NOMO-1 treated with dmso at 0.1 percent for 144 hours (cell line): ENCODE data around the gene BEST2.
A peak's percentile ranks its signal among the peaks of the same experiment; 100 is the strongest.
"Not testable (repeated sequence)": the region's sequence is repeated elsewhere in the genome, so short reads cannot be mapped to it uniquely, and the experiment has no call there.

Source experiments
- DNase-seq: peaks from one replicate; lab custom pipeline; 2025; ENCODE audit not compliant: unreplicated experiment; lab: John Stamatoyannopoulos, UW

BEST2 gene

DNA sequence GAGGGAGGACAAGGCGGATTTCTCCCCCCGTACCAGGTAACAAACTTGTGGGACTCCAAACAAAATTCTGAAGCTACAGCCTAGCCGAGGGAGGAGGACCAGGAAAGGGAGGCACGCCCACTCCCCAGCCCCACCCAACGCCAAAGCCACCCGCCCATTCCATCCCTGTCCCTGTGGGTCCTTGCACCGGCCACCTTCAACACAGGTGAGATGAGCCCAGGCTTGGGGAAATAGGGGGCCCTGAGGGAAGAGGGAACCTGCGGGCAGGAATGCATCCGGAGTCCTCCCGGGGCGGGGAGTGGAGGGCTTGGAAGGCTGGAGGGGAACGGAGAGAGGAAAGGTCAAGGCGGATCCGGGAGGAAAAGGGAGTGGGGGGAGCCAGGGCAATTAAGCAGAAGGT, at the start of gene BEST2:
TSS of gene BEST2 (plus strand) at position 157 of the 400 bp plus-strand sequence. CDS start 802 bp downstream, outside the sequence.
- DNase-seq: no peak

DNA sequence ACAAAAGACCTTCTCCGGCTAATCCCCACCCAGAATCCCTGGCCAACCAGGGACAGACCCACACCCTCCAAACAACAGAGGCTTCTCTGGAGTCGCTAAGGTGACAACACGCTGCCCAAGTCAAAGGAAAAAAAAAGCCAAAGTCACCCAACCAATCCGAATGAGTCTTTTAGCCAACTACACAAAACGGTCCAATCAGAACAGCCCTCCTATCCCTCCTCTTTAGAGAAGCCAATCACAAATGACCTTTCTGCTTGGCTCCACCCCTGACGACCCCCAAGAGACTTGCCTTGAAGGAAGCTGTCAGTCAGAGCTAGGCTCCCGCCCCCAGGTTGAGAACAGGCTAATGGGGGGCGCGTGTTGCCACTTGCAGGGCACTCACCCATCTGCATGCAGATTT, 48.5 kb upstream of the BEST2 start:
- no peak for DNase-seq

DNA sequence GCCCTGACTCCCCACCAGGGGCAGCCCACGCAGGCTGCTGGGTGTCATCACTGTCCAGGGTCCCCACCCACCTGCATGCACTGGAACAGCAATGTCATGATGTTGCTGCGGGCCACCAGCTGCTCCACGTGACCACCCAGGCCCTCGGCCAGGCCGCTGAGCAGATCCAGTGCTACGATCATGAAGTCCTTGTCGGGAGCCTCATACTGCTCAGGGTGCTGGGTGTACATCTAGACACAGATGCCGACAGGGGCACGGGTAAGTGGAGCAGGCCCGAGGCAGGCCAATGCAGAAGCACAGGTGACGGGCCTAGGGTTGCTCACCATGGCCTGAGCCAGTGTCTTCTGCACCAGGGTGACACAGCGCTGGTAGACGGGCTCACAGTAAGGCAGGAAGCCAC, 46.4 kb upstream of the BEST2 start:
- no peak for DNase-seq

DNA sequence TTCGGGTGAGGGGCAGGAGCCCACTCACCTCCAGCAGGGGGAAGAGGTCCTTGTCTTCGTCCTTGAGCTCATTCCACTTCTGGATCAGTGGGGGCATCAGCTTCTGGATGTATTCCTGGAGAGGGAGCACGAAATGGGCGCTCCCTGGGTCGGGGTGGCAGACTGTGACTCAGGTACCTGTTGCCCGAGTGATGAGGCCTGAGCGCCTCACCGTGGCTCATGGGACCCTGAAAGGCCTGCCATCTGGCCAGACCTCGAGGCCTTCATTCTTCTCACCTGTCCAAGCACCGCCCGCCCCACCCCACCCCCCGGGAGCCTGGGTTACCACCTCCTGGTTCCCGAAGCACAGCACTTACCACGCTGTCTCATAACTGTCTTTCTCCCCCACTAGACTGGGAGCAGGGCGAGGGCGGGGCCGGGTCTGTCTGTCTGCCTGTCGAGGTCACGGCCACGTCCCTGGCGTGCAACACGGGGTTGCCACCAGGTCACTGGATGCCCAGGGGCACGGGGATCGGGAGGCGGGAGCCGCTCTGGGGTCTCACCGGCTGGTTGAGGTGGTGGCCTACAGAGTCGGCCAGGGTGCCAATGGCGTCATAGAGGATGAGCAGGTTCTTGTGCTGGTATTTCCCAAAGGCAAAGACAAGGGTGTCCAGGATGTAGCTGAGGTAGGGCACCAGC, 45.8 kb upstream of the BEST2 start:
- no peak for DNase-seq

DNA sequence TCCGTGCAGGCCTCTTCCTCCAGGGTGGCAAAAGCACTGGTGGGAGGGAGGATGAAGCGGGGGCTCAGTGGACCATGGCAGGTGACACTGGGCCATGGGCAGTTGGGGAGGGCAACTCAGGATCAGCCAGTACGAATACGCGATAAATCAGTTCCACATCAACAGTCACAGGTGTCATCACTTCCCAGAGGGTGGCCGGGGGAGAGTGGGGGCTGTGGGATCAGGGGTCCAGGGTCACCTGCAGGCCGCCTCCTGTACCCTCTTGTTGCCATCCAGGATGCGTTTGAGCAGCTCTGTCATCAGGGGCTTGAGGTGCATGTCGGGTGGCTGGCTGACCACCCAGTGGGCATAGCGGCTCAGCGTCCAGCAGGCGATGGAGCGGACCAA, 45.3 kb upstream of the BEST2 start:
- DNase-seq: no peak

DNA sequence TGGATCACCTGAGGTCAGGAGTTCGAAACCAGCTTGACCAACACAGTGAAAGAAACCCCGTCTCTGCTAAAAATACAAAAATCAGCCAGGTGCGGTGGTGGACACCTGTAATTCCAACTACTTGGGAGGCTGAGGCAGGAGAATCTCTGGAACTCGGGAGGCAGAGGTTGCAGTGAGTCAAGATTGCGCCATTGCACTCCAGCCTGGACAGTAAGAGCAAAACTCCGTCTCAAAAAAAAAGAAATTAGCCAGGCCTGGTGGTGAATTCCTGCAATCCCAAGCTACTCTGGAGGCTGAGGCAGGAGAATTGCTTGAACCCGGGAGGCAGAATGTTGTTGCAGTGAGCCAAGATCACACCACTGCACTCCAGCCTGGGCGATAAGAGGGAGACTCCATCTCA, 43.0 kb upstream of the BEST2 start:
- no peak for DNase-seq

DNA sequence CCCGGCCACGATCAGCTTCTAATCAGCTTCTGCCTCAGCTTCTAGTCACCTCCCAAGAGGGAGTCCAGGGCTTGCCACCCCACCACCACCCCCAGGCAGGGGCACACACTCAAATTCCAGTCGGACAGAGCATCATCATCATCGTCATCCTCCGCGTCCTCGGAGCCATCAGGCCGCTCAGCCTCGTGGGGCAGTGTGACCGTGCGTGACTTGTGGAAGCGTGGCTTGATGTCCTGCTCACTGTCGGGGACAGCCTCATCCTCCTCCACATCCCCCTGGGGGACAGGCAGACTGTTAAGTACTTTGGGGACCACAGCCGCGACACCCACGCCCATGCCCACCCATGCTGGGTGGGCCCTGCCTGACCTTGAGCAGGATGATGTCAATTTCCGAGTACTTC, 40.4 kb upstream of the BEST2 start:
- no peak for DNase-seq

DNA sequence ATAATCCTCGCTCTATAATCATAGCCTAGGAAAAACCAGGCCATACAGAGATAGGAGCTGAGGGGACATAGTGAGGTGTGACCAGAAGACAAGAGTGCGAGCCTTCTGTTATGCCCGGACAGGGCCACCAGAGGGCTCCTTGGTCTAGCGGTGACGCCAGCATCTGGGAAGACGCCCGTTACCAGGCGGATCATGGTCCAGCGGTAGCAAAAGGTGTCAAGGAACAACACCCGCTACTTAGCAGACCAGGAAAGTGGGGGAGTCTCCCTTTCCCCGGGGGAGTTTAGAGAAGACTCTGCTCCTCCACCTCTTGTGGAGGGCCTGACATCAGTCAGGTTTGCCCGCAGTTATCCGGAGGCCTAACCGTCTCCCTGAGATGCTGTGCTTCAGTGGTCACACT, 39.5 kb upstream of the BEST2 start:
- DNase-seq: not testable (repeated sequence)

DNA sequence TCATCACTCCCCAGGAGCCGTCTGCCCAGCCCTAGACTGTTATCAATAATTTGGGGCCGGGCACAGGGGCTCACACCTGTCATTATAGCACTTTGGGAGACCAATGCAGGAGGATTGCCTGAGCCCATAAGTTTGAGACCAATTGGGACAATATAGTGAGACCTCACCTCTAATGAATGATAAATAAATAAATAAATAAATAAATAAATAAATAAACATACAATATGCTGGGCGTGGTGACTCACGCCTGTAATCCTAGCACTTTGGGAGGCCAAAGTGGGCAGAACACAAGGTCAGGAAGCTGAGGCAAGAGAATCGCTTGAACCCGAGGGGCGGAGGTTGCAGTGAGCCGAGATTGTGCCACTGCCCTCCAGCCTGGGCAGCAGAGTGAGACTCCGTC, 38.3 kb upstream of the BEST2 start:
- not testable (repeated sequence) for DNase-seq

DNA sequence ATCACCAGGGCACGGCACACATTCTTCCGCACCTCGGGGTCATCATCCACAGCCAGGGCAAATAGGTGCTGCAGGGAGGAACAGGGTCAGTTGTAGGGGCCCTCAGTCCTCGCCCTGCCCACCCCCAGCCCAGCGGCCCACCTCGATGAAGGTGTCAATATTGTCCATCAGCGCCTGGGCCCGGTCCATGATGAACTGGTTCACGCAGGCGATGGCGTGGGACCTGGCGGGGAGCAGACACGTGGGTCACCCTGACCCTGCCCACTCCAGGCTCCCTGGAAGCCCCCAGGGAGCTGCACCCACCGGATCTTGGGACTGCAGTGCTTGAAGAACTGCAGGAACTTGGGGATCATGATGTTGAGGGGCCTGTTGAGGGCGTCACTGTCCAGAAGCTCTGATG, 36.5 kb upstream of the BEST2 start:
- no peak for DNase-seq

DNA sequence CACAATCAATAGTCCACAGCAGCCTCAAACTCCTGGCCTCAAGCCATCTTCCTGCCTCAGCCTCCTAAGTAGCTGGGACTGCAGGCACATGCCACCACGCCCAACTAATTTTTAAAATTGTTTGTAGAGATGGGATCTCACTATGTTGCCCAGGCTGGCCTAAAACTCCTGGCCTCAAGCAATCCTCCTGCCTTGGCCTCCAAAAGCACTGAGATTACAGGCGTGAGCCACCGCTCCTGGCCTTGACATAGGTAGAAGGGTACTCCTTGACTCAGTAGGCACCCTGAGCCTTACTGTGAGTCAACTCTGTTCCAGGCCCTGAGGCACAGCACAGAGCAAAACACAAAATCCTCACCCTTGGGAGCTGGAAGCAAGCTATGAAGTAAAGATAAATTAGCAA, 35.7 kb upstream of the BEST2 start:
- no peak for DNase-seq

DNA sequence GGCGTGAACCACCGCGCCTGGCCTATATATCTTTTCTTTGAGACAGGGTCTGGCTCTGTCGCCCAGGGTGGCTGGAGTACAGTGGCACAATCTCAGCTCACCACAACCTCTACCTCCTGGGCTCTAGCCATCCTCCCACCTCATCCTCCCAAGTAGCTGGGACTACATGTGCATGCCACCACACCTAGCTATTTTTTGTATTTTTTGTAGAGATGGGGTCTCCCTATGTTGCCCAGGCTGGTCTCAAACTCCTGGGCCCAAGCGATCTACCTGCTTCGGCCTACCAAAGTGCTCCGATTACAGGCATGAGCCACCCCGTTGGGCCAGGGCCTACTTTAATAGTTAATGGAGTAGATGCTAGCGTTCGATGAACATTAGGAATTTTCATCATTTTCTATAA, 31.3 kb upstream of the BEST2 start:
- DNase-seq: no peak

DNA sequence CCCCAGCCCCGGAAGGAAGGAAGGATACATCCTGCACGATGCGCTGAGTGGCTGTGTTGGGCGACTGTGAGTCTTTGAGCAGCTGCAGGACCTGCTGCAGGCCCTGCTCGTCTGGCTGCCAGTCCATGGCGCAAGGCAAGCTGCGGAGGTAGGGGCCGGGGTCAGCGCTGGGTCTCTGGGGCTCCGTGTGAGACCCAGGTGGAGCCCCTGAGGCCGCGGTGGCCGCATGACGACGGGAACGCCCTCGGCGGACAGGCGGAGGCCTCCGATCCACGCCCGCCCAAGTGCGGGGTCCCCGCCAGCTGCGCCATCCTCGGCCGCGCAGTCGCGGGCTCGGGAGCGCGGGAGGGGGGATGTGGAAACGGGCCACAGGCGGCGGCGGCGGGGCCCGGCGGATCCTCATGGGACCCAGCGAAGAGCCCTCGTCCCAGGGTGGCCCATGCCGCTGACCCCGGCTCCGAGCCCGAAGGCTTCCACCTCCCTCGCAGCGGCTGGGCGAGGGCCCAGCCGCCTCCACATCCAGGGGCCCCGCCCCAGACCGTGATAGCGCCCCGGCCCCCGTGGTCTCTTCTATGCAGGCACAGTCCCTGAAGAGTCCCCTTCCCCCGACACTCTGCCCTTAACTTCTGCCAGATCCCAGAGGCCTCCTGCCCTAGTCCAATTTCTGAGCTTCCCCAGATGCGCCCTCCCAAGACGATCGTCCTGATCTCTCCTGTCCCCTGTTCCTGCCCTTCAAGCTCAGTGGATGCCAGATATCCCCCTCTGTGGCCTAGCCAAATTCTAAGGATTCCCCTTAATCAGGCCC, 30.5 kb upstream of the BEST2 start:
- DNase-seq: no peak

DNA sequence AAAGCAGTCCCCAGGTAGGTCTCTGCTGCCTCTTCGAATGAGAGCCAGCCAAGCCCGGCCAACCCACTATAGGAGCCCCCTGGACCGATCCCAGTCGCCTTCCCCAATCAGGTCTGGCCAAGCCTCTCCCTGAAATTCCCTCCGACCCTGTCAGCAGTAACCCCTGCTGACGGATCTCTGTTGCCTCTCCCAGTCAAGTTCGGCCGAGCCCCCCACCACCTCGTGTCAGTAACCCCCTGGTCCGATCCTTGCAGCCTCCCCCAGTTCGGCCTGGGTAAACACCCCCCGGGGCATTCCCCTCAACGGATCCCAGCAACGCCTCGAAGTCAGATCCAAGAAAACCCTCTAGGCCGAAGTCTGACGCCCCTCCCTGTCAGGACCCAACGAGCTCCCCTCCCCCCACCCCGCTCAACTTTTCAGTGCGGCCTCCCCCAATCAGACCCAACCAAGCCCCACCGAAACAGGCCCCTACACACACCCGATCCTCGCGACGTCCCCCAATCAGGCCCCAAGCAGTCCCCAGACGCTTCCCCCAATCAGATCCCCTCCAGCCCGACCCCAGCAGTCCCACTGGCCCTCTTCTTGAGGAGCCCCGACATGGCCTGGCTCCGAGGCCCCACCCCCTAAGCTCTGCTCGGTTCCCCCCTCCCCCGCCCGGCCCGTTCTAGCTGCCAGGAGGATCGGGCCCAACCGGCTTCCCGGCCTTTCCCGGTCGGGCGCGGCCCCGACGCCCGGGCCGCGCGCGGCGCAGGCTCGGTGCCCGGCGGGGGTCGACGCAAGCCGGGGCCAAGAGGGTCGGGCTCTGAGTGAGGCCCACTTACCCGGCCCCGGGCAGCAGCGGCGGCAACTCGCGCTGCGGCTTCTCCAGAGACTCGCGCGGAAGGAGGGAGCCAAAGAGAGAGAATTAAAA, 29.7 kb upstream of the BEST2 start:
- DNase-seq: peak; percentile 53

DNA sequence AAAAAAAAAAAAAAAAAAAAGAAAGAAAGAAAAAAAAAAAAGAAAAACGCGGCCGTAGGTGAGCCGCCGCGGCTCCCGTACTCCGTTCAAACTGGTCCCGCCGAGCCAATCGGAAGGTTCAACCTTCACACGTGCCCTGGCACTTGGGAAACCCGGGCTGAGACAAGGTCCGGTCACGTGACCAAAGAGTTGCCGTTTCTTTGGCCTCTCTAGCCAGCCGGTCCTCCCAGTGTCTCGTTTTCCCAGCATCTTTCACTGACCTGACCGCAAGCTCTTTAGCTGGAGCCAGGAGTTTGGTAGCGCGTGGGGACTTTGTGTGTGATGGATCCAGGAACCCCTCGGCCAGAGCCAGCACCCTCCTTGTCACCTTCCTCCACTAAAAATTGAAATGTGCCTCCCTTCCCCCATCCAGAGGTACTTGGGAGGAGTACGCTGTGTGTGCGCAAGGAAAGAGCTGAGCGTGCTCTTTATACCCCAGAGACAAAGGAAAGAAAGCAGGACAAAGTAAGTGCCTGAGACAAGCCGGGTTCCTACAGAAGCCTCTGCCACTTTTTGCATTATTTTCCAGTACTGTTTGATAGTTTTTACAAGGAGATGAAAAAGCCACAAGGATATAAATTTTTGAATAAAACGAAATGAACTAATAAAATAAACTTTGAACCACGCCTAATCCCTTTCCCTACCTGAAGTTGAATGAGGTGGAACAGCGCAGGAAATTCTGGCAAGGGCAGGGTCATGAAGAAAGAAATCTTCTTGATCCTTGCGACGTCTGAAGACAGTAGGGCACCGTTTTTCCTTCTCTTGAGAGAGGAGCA, 28.8 kb upstream of the BEST2 start:
- peak; percentile 95 for DNase-seq

DNA sequence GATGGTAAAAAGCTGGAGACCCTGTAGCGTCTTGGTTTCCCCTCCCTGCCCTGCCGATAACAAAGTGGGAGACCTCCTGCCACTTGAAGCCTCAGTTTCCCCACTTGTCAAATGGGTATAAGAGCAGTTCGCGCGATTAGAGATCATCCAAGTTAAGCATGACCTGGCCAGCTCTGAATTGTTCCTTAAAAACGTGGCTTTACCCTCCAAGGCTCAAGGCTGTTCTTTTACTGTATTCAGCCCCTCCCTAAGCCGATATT, 28.3 kb upstream of the BEST2 start:
- DNase-seq: no peak

DNA sequence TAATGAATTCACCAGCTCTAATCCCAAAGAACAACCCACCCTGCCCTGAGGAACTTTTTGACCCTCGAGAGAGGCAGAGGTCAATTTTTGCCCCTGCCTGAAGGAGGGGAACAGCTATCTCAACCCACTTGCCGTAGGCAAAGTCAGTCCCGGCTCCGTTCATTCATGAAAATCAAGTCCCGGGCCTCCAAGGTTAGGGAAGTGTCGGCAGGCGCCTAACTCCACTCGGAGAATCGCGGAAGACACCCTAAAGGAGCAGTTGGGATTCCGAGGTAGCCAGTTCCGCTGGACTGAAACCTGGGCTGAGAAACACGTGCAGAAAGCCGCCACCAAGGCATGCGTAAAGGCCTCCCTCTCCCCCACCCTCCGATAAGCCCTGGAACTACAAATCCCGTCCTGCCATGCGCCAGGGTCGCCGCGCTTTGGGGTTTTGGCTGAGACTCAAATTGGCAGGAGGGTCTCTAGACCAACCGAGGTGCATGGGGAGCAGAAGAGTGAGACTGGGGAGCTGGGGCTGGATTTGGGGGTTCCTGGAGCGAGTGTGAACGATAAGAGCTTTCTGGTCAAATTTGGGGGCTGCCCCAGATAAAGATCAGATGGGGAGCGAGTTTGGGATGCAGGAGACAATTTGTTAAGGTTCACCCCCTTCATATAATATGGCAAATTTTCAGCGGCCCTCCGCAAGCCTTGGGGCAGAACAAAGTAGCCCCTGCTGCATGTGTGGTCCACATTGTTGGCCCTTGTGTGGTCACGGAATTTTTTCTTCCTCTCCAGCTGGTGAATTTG, 27.8 kb upstream of the BEST2 start, which contains the start of gene TNPO2:
TSS of gene TNPO2 (minus strand) at position 292 of the 786 bp plus-strand sequence. CDS start 2,955 bp downstream, outside the sequence.
- DNase-seq: peak; percentile 47

DNA sequence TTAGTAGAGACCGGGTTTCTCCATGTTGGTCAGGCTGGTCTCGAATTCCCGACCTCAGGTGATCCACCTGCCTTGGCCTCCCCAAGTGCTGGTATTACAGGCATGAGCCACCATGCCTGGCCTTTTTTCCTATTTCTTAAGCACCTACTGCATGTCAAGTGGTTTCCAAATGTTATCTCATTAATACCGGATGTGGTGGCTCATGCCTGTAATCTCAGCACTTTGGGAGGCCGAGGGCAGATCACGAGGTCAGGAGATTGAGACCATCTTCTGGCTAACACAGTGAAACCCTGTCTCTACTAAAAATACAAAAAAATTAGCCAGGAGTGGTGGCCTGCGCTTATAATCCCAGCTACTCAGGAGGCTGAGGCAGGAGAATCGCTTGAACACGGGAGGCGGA, 26.0 kb upstream of the BEST2 start:
- not testable (repeated sequence) for DNase-seq

DNA sequence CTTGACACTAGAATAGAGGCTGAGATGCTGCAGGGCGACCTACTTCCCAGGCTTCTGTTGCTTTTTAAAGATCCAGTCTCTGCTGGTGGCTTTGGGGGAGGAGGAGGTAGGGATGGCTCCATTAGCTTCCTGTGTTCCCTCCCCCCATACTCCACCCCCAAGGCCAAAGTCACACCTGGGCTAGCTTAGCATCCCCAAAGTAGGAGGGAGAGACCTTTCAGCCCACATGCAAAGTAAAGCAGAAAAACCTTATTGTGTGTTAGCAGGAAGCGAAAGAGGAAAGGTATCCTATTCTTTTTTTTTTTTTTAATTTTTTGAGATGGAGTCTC, 24.6 kb upstream of the BEST2 start:
- no peak for DNase-seq

DNA sequence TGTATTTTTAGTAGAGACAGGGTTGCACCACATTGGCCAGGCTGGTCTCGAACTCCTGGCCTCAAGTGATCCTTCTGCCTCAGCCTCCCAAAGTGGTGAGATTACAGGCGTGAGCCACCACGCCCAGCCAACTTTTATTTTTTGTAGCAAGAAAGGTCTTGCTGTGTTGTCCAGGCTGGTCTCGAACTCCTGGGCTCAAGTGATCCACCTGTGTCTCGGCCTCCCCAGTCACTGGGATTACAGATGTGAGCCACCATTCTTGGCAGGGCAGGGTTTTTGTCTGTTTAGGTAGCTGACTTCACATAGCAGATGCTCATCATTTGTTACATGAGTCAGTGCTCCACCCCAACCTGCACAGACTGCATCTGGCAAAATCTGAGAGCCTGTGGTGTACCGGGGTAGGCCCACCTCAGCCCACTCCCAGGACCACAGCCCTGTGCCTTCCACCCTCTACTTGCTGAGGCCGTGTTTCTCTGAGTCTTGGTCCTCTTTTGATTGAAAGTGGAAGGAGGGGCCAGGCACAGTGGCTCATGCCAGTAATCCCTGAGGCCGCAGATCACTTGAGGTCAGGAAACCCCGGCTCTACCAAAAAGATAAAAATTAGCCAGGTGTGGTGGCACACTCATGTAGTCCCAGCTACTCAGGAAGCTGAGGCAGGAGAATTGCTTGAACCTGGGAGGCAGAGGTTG, 23.7 kb upstream of the BEST2 start:
- no peak for DNase-seq
